Stimulated activated CD8-positive, alpha-beta memory T cell treated with anti-CD3 and anti-CD28 coated beads, Interleukin-7, amount 100 ng/mL, for 4 hours (primary cell): ENCODE data around the gene TMEM190.

Experiments
- DNase-seq, 2 donors: peaks; one replicate each; pipeline ENCODE4 v3.0.0-alpha.2; 2020; ENCODE audit warnings: low read depth in 2 of 2

The TMEM190 gene

GRCh38 chr19:55352040-55352439, 24.6 kb upstream of the TMEM190 start:
- DNase-seq, result no peak

GRCh38 chr19:55352549-55353145, 24.0 kb upstream of the TMEM190 start:
- DNase-seq, result no peak

DNA sequence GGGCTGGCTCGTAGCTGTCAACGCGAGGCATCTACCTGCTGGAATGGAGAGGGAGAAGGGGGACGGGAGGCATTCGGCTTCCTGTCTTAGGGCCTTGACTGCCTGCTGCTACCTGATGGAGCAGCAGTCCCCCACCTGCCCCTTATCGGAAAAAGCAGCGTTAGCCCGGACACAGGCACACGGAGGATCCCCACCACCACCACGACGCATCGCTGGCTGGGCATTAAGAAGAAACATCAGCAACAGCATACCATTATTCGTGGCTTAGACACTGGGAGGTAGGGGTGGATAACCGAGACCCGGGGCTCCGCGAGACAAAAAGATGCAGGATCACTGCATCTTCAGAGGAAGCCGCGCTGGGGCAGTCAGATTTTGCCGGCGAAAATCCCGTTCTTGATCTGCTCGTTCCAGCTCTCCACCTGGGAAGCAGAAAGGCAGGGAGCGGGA, 23.2 kb upstream of the TMEM190 start:
- DNase-seq, result no peak

GRCh38 chr19:55353803-55354697, 22.6 kb upstream of the TMEM190 start:
- peak; percentile 13 to 39 for DNase-seq

DNA sequence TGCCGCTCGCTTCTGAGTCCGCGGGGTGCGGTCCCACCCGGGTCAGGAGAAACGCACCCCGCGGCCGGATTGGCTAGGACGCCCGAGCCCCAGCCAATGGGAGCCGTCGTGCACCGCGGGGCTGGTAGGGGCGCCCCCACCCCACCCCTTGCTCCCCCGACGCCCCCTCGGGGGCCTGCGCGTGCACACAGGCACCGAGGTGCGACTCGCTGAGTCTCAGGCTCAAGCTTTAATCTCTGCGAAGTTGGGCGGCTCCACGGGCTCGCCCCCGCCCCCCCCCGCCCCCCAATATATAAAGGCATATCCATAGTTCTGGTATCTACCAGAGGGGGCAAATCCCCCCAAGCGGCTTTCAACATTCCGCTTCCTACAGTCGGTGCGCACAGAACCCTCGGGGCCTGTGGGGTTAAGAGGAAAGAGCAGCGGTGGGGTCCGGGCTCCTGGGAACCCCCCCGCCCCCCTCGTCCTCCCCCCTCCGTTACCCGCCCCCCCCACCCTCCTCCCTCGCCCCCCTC, 21.9 kb upstream of the TMEM190 start, which contains the start of gene COX6B2:
COX6B2 (minus strand) TSS at position 22 of the 515 bp plus-strand sequence. CDS start 198 bp downstream, outside the sequence.
- DNase-seq, result no peak

- DNase-seq, result no peak
These were observed 21.3 kb upstream of the TMEM190 start for GRCh38 chr19:55355213-55355821.

DNA sequence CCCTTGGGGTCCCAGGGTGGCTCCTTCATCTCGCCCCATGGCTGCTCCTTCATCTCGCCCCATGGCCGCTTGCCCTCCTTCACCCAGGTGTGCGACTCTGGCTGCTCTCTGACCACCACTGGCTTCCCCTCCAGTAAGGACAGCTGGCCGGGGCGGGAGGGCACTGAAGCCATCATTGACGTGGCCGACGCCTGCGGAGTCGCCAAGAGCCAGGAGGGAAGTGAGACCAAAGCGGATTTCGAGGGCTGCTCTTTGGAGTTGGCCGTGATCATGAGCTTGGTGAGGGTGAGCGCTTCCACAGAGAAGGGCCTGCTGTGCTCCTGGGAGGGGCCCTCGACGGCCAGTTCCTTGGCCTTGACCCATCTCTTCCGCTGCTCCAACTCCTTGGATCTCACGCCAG, 18.1 kb upstream of the TMEM190 start:
- DNase-seq, result no peak

GRCh38 chr19:55358943-55359908, 17.4 kb upstream of the TMEM190 start:
- no peak for DNase-seq

DNA sequence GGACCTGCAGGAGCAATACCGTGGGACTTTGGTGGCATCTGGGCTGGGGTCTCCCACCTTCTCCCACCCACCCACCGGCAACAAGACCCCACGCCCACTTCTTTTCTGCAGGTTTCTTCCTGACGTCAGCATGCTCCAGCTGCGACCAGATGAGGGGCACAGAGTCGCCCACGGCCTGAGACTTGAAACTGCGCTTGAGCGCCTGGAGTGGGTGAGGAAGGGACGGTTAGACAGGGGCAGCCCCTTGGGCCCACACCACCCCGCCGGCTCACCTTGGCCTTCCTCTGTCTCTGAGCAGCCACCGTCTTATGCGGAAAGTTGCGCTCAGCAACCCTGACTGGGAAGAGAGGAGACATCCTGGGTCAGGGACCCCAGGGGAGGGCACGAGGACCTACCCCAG, 15.7 kb upstream of the TMEM190 start:
- no peak for DNase-seq

- no peak for DNase-seq
These were observed 14.2 kb upstream of the TMEM190 start for GRCh38 chr19:55362174-55362989.

DNA sequence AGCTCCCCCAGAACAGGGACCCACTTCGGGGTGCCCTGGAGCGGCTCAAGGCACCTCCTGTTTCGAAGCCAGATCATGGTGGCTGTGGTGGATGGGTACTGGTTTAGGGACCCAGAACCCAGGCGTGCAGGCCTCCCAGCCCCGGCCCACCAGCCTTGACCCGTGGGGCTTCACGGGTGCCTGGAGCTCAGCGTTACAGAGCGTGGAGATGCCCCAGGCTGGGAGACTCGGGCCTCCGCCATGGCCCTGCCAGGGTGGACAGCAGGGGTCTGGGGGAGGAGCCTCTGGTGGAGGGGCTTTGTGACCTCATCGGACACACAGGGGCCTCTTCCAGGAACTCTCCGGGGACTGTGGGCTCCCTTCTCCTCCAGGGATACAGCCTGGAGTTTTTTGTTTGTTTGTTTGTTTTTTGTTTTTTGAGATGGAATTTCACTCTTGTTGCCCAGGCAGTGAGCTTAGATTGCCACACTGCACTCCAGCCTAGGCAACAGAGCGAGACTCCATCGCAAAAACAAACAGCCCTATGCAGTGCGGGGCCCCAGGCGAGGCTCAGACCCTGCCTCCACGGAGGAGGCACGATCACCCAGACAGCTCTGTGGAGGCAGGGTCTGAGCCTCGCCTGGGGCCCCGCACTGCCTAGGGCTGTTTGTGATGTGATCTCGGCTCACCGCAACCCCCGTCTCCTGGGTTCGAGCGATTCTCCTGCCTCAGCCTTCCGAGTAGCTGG, 13.5 kb upstream of the TMEM190 start, which contains the start of gene GARIN5B:
GARIN5B (minus strand) TSS at position 271 of the 727 bp plus-strand sequence; CDS start at position 77, 194 bp downstream.
- no peak for DNase-seq

- no peak for DNase-seq
These were observed 11.4 kb upstream of the TMEM190 start for GRCh38 chr19:55365245-55365644.

DNA sequence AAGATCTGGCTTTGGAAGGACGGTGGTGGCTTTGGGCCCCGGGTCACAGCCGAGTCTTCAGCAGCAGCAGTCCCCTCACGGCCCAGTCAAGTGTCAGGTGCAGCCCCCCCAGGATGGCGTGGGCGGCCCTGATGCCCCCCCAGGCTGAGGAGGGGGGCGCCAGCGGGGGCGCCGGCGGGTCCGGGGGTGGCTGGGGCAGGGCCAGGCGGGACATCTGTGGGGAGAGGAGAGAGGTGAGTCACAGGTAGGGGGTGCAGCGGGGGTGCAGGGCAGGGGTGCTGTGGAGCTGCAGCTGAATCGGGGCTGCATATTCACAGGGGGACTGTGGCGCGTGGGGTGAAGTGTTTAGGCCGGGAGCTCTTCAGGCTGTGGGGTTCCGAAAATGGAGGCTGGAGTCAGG, 10.7 kb upstream of the TMEM190 start:
- DNase-seq, result no peak

- DNase-seq, result no peak
These were observed 9.8 kb upstream of the TMEM190 start for GRCh38 chr19:55366790-55367189.

DNA sequence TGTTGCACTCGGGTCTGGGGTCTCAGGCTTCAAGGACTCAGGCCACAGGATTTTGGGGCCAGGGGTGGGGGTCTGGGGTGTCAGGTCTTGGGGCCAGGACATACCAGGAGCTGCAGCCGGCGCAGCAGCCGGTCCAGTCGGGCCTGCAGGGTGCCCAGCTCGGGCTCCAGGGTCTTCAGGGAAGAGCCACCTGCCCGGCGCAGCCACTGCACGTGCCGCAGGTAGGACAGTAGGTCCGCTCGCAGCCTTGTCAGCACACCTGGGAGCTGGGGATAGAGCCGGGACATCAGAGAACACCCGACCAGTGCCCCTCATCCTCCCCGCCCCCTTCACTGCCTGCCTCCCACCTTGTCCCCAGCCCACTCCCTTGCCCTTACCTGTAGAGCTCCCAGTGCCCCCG, 8.5 kb upstream of the TMEM190 start:
- DNase-seq, result no peak

DNA sequence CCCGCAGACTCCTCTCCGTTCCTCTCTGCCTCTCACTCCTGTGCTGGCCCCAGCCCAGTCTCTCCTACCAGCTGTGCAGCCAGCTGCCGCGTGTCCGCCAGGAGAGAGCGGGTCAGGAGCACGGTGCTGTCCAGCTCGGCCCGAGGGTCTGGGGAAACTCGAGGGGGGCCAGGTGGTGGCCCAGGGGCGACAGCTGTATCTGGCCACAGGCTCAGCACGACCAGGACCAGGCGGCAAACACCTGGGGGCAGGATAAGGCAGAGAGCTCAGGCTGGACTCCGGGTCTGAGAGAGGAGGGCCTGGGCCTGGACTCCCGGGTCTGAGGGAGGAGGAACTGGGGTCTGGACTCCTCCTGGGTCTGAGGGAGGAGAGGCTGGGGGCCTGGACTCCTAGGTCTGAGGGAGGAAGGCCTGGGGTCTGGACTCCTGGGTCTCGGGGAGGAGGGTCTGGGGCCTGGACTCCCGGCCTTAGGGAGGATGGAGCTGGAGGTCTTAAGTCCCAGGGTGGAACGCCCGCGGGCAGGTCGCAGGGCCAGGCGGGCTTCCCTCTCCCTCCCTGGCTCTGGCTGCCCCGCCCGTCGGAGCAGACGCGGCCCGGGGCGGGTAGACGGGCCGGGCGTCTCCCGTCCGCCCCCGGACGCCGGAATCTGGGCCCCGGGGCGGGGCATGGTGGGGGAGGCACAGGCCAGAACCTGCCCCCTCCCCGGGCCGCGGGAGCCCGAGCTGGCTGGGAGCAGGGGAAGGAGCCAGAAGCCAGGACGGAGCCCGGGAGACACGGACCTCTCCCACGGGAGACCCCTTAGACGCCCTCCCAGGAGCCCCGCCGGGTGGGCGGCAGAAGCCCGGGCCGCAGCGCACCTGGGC, 7.7 kb upstream of the TMEM190 start:
- DNase-seq, result peak in 1 of 2 donors; percentile 32

GRCh38 chr19:55369653-55370304, 6.8 kb upstream of the TMEM190 start:
- no peak for DNase-seq
